Uterus (tissue), 4 donors: ENCODE data around the gene CCL27. TPM values are rescaled to one million over a fixed set of nuclear protein-coding genes. Genes with fewer than 3 reads are reported as not detected.
"Not testable (repeated sequence)": the region's sequence is repeated elsewhere in the genome, so short reads cannot be mapped to it uniquely, and the experiment has no call there.

Experiments
- DNase-seq, 2 donors: peaks; one replicate each; pipeline ENCODE4 v3.0.0-alpha.2; 2019 to 2020
- H3K27ac ChIP-seq, 2 donors: fragments of 200-600 bp; sonication (generic); 1 replicate in 1 of 2; 2 replicates in 1 of 2; pipeline ENCODE4 v1.5.1; 2016 to 2018
- H3K27me3 ChIP-seq, 2 donors: fragments of 200-600 bp; sonication (generic); one replicate each; pipeline ENCODE4 v1.5.1; 2018 to 2019; ENCODE audit warnings: control low read depth in 1 of 2
- H3K36me3 ChIP-seq, 2 donors: fragments of 200-600 bp; sonication (generic); one replicate each; pipeline ENCODE4 v1.5.1; 2019; ENCODE audit warnings: control low read depth in 1 of 2
- H3K4me1 ChIP-seq, 2 donors: fragments of 200-600 bp; sonication (generic); one replicate each; pipeline ENCODE4 v1.5.1; 2018 to 2019; ENCODE audit warnings: control low read depth in 1 of 2
- H3K4me3 ChIP-seq, 2 donors: fragments of 200-600 bp; sonication (generic); 1 replicate in 1 of 2; 2 replicates in 1 of 2; pipeline ENCODE4 v1.5.1; 2018 to 2019; ENCODE audit warnings: mild to moderate bottlenecking in 1 of 2
- H3K9me3 ChIP-seq, 2 donors: fragments of 200-600 bp; sonication (generic); one replicate each; pipeline ENCODE4 v1.5.1; 2019; ENCODE audit warnings: control low read depth in 1 of 2
- CTCF ChIP-seq, 4 experiments: fragments of 200-600 bp in 2 of 4; fragments of 450-650 bp in 2 of 4; sonication (generic) in 2 of 4; IDR thresholded peaks; one replicate each; pipeline ENCODE4 v1.5.1; 2016 to 2019; ENCODE audit warnings: antibody characterized with exemption in 4 of 4, mild to moderate bottlenecking in 2 of 4, moderate library complexity in 1 of 4
- POLR2A ChIP-seq, 2 donors: fragments of 450-650 bp; IDR thresholded peaks; one replicate each; pipeline ENCODE4 v1.6.1; 2016; ENCODE audit warnings: antibody characterized with exemption in 2 of 2, mild to moderate bottlenecking in 1 of 2, moderate library complexity in 1 of 2
- intact Hi-C: fragments of 100-400 bp; cut with DNase I; formaldehyde crosslinking; loops from one replicate; pipeline ENCODE4 v1.15.1; 2023; ENCODE audit warnings: low total_unique reads
- total RNA-seq, 4 donors: library from RNA; depleted of rRNA in 3 of 4; stranded (reverse); fragments of >200 nt in 3 of 4; gene quantifications; one replicate each; pipeline versions ENCODE4 v1.1.0 to v1.2.4, GENCODE V29; 2014 to 2023
- donor health status: DM: yes; HTN: yes; CAD: no.

CCL27 gene
- total RNA-seq, 4 donors from 2014 or later: not detected

GRCh38 chr9:34646211-34647083 is 16.0 kb downstream of the CCL27 start, which contains the start of gene GALT:
Gene GALT (plus strand): TSS chr9:34646675. CDS start chr9:34646705, 30 bp downstream.
- peak; percentile 93 to 94 for DNase-seq
- H3K4me3 ChIP-seq: peak within 1 kb of the TSS; percentile 75 to 84
- H3K27me3 ChIP-seq: no peaks in the 10 kb centered on the region
- peaks cover 0 to 7% of the 10 kb centered on the region in 2 donors for H3K4me1 ChIP-seq
- H3K9me3 ChIP-seq: no peaks in the 10 kb centered on the region
- H3K36me3 ChIP-seq: no peaks in the 10 kb centered on the region
- intact Hi-C loops: loop anchor here (10.0 kb wide), 1 partner anchor 58 kb away; no protein-coding TSS in a partner anchor
- H3K27ac ChIP-seq: peak within 1 kb of the TSS; percentile 84 to 88
- TF ChIP-seq POLR2A (IDR thresholded peaks at IDR 0.05) (peak; percentile 47 to 50), CTCF (IDR thresholded peaks at IDR 0.05) (peak; percentile 29 to 68 (median 52))

- no peak for DNase-seq
- intact Hi-C loops: loop anchor here (10.0 kb wide), 1 partner anchor 60 kb away; no protein-coding TSS in a partner anchor
- no peaks in the 10 kb centered on the region for H3K4me1 ChIP-seq
- H3K4me3 ChIP-seq: no peak overlapping the region
- H3K9me3 ChIP-seq: no peaks in the 10 kb centered on the region
- no peak overlapping the region for H3K27ac ChIP-seq
- no peak for TF ChIP-seq CTCF (IDR thresholded peaks at IDR 0.05)
- TF ChIP-seq POLR2A (IDR thresholded peaks at IDR 0.05): no peak
- H3K36me3 ChIP-seq: no peaks in the 10 kb centered on the region
- H3K27me3 ChIP-seq: no peaks in the 10 kb centered on the region
Measured at GRCh38 chr9:34644766-34645314, 17.6 kb downstream of the CCL27 start.

- TF ChIP-seq POLR2A (IDR thresholded peaks at IDR 0.05) (no peak), CTCF (IDR thresholded peaks at IDR 0.05) (no peak)
- Histone ChIP-seq H3K4me3 (no peak overlapping the region), H3K27me3 (no peaks in the 10 kb centered on the region), H3K36me3 (no peaks in the 10 kb centered on the region), H3K27ac (no peak overlapping the region), H3K4me1 (no peaks in the 10 kb centered on the region), H3K9me3 (no peaks in the 10 kb centered on the region)
- no peak for DNase-seq
- intact Hi-C loops: loop anchor here (10.0 kb wide), 1 partner anchor 62 kb away; no protein-coding TSS in a partner anchor
Measured at GRCh38 chr9:34642679-34643078, 19.8 kb downstream of the CCL27 start.

GRCh38 chr9:34639322-34639721 is 23.1 kb downstream of the CCL27 start:
- DNase-seq, H3K36me3 ChIP-seq, H3K4me1 ChIP-seq, intact Hi-C loops, H3K9me3 ChIP-seq, H3K27me3 ChIP-seq, H3K4me3 ChIP-seq, H3K27ac ChIP-seq: not testable (repeated sequence)

- H3K4me1 ChIP-seq: no peaks in the 10 kb centered on the region
- H3K27ac ChIP-seq: peak overlapping the region; percentile 81 to 82
- no peaks in the 10 kb centered on the region for H3K36me3 ChIP-seq
- peak overlapping the region; percentile 63 to 79 for H3K4me3 ChIP-seq
- intact Hi-C loops: no loop called here
- no peak for DNase-seq
- no peaks in the 10 kb centered on the region for H3K27me3 ChIP-seq
- no peak for TF ChIP-seq CTCF (IDR thresholded peaks at IDR 0.05)
- TF ChIP-seq POLR2A (IDR thresholded peaks at IDR 0.05): no peak
- no peaks in the 10 kb centered on the region for H3K9me3 ChIP-seq
Measured at GRCh38 chr9:34638138-34638445, 24.4 kb downstream of the CCL27 start.
